HepG2 (cell line): ENCODE results near the gene FCHSD1. TPM values are rescaled to one million over a fixed set of nuclear protein-coding genes. Genes with fewer than 3 reads are reported as not detected.

Experiments
- CEBPB ChIP-seq: IDR thresholded peaks from 2 replicates; pipeline ENCODE4 v1.6.1; 2011; ENCODE audit warnings: low read depth, low read length, improper control_type of control experiment, borderline replicate concordance
- HNF4A ChIP-seq: sonication (generic); formaldehyde crosslinking; IDR thresholded peaks from 2 replicates; pipeline ENCODE4 v1.4.0; 2020; ENCODE audit warnings: missing genetic modification reagents
- MAFF ChIP-seq: IDR thresholded peaks from 2 replicates; pipeline ENCODE4 v1.6.1; 2011; ENCODE audit warnings: low read depth, low read length, improper control_type of control experiment
- MAFG ChIP-seq: sonication (generic); formaldehyde crosslinking; IDR thresholded peaks from 2 replicates; pipeline ENCODE4 v1.5.1; 2020; ENCODE audit warnings: mild to moderate bottlenecking, missing genetic modification reagents
- MED1 ChIP-seq: sonication (generic); formaldehyde crosslinking; IDR thresholded peaks from 2 replicates; pipeline ENCODE4 v1.4.0; 2020; ENCODE audit warnings: missing genetic modification reagents
- MEIS2 ChIP-seq: sonication (generic); formaldehyde crosslinking; IDR thresholded peaks from 2 replicates; pipeline ENCODE4 v1.9.0; 2021; ENCODE audit warnings: mild to moderate bottlenecking, missing genetic modification reagents
- MTF1 ChIP-seq: sonication (generic); formaldehyde crosslinking; IDR thresholded peaks from 2 replicates; pipeline ENCODE4 v1.5.0; 2020; ENCODE audit warnings: missing genetic modification reagents
- POLR2AphosphoS5 ChIP-seq: IDR thresholded peaks from 2 replicates; pipeline ENCODE4 v1.6.1; 2012; ENCODE audit warnings: low read depth, low read length
- ZBTB38 ChIP-seq: sonication (generic); formaldehyde crosslinking; IDR thresholded peaks from 2 replicates; pipeline ENCODE4 v1.5.1; 2020; ENCODE audit warnings: mild to moderate bottlenecking, missing genetic modification reagents
- polyA plus RNA-seq, 8 experiments: library from polyadenylated mRNA; depleted of rRNA in 3 of 8; stranded (reverse) in 7 of 8; unstranded in 1 of 8; fragments of >200 nt; fragmentation: Illumina TruSeq in 4 of 8; extraction: Trizol in 4 of 8; gene quantifications; 2 replicates each; pipeline versions ENCODE4 v1.2.1 to v1.2.3, GENCODE V29; 2011 to 2016; ENCODE audit warnings: low read depth in 4 of 8, missing spikeins in 1 of 8, mixed read lengths in 1 of 8; ENCODE audit not compliant: insufficient read depth in 1 of 8
- total RNA-seq, 5 experiments: library from RNA; depleted of rRNA; stranded (reverse); fragments of >200 nt; fragmentation: Illumina TruSeq; extraction: Trizol; gene quantifications; 2 replicates each; pipeline ENCODE4 v1.2.3, GENCODE V29; 2016; ENCODE audit warnings: low read depth in 1 of 5
- TF ChIP-seq, protein P1 (sequence below): IDR thresholded peaks from 2 replicates; pipeline ENCODE4 v1.6.1; 2012; ENCODE audit warnings: low read depth, low read length, improper control_type of control experiment
- TF ChIP-seq, protein P2 (sequence below): sonication (generic); formaldehyde crosslinking; conservative IDR thresholded peaks from 2 replicates; pipeline ENCODE4 v1.4.0; 2020; ENCODE audit warnings: missing genetic modification reagents
- TF ChIP-seq, protein P3 (sequence below): sonication (generic); formaldehyde crosslinking; IDR thresholded peaks from one replicate; pipeline ENCODE4 v1.5.1; 2020; ENCODE audit warnings: mild to moderate bottlenecking, missing genetic modification reagents; ENCODE audit errors: not compliant biosample characterization
- TF ChIP-seq, protein P4 (sequence below): sonication (generic); formaldehyde crosslinking; IDR thresholded peaks from 2 replicates; pipeline ENCODE4 v1.5.1; 2020; ENCODE audit warnings: mild to moderate bottlenecking, missing genetic modification reagents
- TF ChIP-seq, protein P5 (sequence below): conservative IDR thresholded peaks from 2 replicates; pipeline ENCODE4 v1.6.1; 2018; ENCODE audit warnings: missing genetic modification reagents

FCHSD1 gene
- total and polyA plus RNA-seq, 2 of the 13 experiments (the other 11 are each of a cell fraction or from before 2014, with no cell fraction given), result 5.5 to 15.4 TPM

DNA sequence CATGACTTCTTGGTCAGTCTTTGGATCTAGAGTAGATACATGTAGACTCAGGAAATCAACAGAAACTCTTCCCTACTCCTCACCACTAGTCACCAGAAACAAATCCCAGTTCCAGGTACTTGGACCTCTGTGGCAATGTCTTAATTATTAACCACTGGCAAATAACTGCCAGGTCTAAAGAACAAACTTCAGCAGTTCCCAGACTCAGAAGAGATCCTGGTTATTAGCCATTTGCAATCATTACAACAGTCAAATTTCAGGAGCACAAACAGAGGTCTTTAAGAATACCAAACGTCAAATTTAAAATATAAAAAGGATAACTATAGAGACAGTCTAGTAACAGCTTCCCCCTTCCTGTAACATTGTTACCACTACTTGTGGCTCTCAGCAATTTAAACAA is 42.7 kb downstream of the FCHSD1 start (continued):
- TF ChIP-seq, protein P1, sequence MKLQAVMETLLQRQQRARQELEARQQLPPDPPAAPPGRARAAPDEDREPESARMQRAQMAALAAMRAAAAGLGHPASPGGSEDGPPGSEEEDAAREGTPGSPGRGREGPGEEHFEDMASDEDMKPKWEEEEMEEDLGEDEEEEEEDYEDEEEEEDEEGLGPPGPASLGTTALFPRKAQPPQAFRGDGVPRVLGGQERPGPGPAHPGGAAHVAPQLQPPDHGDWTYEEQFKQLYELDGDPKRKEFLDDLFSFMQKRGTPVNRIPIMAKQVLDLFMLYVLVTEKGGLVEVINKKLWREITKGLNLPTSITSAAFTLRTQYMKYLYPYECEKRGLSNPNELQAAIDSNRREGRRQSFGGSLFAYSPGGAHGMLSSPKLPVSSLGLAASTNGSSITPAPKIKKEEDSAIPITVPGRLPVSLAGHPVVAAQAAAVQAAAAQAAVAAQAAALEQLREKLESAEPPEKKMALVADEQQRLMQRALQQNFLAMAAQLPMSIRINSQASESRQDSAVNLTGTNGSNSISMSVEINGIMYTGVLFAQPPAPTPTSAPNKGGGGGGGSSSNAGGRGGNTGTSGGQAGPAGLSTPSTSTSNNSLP, result peak; percentile 71
- TF ChIP-seq, protein P2, sequence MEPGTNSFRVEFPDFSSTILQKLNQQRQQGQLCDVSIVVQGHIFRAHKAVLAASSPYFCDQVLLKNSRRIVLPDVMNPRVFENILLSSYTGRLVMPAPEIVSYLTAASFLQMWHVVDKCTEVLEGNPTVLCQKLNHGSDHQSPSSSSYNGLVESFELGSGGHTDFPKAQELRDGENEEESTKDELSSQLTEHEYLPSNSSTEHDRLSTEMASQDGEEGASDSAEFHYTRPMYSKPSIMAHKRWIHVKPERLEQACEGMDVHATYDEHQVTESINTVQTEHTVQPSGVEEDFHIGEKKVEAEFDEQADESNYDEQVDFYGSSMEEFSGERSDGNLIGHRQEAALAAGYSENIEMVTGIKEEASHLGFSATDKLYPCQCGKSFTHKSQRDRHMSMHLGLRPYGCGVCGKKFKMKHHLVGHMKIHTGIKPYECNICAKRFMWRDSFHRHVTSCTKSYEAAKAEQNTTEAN (CRISPR knock-in tag), result no peak
- TF ChIP-seq ZBTB38 (no peak), HNF4A (CRISPR knock-in tag) (peak; percentile 76), MTF1 (CRISPR knock-in tag) (no peak), MED1 (CRISPR knock-in tag) (0 out of 2 replicates have a peak, but pooled peaks have one; percentile 21), MAFF (peak; percentile 31; the same call in 1 of the 2 replicates), MAFG (CRISPR knock-in tag) (no peak), POLR2AphosphoS5 (peak; percentile 44; the same call in 1 of the 2 replicates), CEBPB (peak; percentile 78), MEIS2 (CRISPR knock-in tag) (no peak)
- TF ChIP-seq, protein P3, sequence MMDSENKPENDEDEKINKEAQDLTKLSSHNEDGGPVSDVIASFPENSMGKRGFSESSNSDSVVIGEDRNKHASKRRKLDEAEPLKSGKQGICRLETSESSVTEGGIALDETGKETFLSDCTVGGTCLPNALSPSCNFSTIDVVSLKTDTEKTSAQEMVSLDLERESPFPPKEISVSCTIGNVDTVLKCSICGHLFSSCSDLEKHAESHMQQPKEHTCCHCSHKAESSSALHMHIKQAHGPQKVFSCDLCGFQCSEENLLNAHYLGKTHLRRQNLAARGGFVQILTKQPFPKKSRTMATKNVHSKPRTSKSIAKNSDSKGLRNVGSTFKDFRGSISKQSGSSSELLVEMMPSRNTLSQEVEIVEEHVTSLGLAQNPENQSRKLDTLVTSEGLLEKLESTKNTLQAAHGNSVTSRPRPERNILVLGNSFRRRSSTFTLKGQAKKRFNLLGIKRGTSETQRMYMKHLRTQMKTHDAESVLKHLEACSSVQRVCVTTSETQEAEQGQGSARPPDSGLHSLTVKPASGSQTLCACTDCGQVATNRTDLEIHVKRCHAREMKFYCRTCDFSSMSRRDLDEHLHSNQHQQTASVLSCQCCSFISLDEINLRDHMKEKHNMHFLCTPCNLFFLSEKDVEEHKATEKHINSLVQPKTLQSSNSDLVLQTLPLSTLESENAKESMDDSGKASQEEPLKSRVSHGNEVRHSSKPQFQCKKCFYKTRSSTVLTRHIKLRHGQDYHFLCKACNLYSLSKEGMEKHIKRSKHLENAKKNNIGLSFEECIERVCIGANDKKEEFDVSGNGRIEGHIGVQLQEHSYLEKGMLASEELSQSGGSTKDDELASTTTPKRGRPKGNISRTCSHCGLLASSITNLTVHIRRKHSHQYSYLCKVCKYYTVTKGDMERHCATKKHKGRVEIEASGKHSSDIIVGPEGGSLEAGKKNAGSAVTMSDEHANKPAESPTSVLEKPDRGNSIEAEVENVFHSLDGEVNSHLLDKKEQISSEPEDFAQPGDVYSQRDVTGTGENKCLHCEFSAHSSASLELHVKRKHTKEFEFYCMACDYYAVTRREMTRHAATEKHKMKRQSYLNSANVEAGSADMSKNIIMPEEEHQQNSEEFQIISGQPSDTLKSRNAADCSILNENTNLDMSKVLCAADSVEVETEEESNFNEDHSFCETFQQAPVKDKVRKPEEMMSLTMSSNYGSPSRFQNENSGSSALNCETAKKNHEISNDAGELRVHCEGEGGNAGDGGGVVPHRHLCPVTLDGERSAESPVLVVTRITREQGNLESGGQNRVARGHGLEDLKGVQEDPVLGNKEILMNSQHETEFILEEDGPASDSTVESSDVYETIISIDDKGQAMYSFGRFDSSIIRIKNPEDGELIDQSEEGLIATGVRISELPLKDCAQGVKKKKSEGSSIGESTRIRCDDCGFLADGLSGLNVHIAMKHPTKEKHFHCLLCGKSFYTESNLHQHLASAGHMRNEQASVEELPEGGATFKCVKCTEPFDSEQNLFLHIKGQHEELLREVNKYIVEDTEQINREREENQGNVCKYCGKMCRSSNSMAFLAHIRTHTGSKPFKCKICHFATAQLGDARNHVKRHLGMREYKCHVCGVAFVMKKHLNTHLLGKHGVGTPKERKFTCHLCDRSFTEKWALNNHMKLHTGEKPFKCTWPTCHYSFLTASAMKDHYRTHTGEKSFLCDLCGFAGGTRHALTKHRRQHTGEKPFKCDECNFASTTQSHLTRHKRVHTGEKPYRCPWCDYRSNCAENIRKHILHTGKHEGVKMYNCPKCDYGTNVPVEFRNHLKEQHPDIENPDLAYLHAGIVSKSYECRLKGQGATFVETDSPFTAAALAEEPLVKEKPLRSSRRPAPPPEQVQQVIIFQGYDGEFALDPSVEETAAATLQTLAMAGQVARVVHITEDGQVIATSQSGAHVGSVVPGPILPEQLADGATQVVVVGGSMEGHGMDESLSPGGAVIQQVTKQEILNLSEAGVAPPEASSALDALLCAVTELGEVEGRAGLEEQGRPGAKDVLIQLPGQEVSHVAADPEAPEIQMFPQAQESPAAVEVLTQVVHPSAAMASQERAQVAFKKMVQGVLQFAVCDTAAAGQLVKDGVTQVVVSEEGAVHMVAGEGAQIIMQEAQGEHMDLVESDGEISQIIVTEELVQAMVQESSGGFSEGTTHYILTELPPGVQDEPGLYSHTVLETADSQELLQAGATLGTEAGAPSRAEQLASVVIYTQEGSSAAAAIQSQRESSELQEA, result no peak
- TF ChIP-seq, protein P4, sequence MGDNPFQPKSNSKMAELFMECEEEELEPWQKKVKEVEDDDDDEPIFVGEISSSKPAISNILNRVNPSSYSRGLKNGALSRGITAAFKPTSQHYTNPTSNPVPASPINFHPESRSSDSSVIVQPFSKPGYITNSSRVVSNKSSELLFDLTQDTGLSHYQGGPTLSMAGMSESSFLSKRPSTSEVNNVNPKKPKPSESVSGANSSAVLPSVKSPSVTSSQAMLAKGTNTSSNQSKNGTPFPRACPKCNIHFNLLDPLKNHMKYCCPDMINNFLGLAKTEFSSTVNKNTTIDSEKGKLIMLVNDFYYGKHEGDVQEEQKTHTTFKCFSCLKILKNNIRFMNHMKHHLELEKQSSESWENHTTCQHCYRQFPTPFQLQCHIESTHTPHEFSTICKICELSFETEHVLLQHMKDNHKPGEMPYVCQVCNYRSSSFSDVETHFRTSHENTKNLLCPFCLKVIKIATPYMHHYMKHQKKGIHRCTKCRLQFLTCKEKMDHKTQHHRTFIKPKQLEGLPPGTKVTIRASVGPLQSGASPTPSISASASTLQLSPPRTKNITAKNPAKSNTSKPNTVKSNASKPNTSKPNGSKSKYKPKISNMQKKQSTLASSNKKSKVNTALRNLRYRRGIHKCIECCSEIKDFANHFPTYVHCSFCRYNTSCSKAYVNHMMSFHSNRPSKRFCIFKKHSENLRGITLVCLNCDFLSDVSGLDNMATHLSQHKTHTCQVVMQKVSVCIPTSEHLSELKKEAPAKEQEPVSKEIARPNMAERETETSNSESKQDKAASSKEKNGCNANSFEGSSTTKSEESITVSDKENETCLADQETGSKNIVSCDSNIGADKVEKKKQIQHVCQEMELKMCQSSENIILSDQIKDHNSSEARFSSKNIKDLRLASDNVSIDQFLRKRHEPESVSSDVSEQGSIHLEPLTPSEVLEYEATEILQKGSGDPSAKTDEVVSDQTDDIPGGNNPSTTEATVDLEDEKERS (CRISPR knock-in tag), result 0 out of 2 replicates have a peak, but pooled peaks have one; percentile 38
- TF ChIP-seq, protein P5, sequence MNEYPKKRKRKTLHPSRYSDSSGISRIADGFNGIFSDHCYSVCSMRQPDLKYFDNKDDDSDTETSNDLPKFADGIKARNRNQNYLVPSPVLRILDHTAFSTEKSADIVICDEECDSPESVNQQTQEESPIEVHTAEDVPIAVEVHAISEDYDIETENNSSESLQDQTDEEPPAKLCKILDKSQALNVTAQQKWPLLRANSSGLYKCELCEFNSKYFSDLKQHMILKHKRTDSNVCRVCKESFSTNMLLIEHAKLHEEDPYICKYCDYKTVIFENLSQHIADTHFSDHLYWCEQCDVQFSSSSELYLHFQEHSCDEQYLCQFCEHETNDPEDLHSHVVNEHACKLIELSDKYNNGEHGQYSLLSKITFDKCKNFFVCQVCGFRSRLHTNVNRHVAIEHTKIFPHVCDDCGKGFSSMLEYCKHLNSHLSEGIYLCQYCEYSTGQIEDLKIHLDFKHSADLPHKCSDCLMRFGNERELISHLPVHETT, result no peak
